ENCODE measurements around the gene TBCD.

The TBCD gene

GRCh38 chr17:82751171-82751570 is 694 bp upstream of the TBCD start:
- no peak for DNase-seq (ENCODE audit: low spot score)
- TF ChIP-seq CTCF (IDR thresholded peaks at IDR 0.05; ENCODE audit: extremely low read depth, insufficient read depth, missing control alignments) = no peak
- in situ Hi-C loops (cut with MboI; ENCODE audit: low pct_unique_long_range_greater_than_20kb, low sequenced_read_pairs, unreplicated experiment) = no loop called here

- in situ Hi-C loops (cut with MboI; ENCODE audit: low pct_unique_long_range_greater_than_20kb, low sequenced_read_pairs, unreplicated experiment) = no loop called here
- no peak for TF ChIP-seq CTCF (IDR thresholded peaks at IDR 0.05; ENCODE audit: extremely low read depth, insufficient read depth, missing control alignments)
- DNase-seq (ENCODE audit: low spot score) = peak; percentile 60
Observed at GRCh38 chr17:82752371-82753200, 721 bp downstream of the TBCD start.

GRCh38 chr17:82753201-82753464 is 1.3 kb downstream of the TBCD start:
- no peak for DNase-seq (ENCODE audit: low spot score)
- TF ChIP-seq CTCF (IDR thresholded peaks at IDR 0.05; ENCODE audit: extremely low read depth, insufficient read depth, missing control alignments) = no peak
- in situ Hi-C loops (cut with MboI; ENCODE audit: low pct_unique_long_range_greater_than_20kb, low sequenced_read_pairs, unreplicated experiment) = no loop called here

GRCh38 chr17:82754297-82755208 is 2.7 kb downstream of the TBCD start:
- TF ChIP-seq CTCF (IDR thresholded peaks at IDR 0.05; ENCODE audit: extremely low read depth, insufficient read depth, missing control alignments) = no peak
- in situ Hi-C loops (cut with MboI; ENCODE audit: low pct_unique_long_range_greater_than_20kb, low sequenced_read_pairs, unreplicated experiment) = no loop called here
- no peak for DNase-seq (ENCODE audit: low spot score)

- TF ChIP-seq CTCF (IDR thresholded peaks at IDR 0.05; ENCODE audit: extremely low read depth, insufficient read depth, missing control alignments) = no peak
- no peak for DNase-seq (ENCODE audit: low spot score)
- in situ Hi-C loops (cut with MboI; ENCODE audit: low pct_unique_long_range_greater_than_20kb, low sequenced_read_pairs, unreplicated experiment) = no loop called here
Observed at GRCh38 chr17:82756166-82756565, 4.3 kb downstream of the TBCD start.

GRCh38 chr17:82765371-82765770 is 13.5 kb downstream of the TBCD start:
- TF ChIP-seq CTCF (IDR thresholded peaks at IDR 0.05; ENCODE audit: extremely low read depth, insufficient read depth, missing control alignments) = no peak
- DNase-seq (ENCODE audit: low spot score) = no peak
- in situ Hi-C loops (cut with MboI; ENCODE audit: low pct_unique_long_range_greater_than_20kb, low sequenced_read_pairs, unreplicated experiment) = loop anchor here (10.0 kb wide), 1 partner anchor 111 kb away; no protein-coding TSS in a partner anchor

All from GM13977 (cell line).